Neuronal stem cell (in vitro differentiated cells): ENCODE measurements around the gene ORC4.

ENCODE experiments used
- DNase-seq: peaks from one replicate; pipeline ENCODE4 v3.0.0-alpha.2; 2013; ENCODE audit warnings: low spot score
- H2AFZ ChIP-seq: one replicate; pipeline ENCODE4 v1.6.1; 2013; ENCODE audit warnings: mild to moderate bottlenecking, low read length, inconsistent platforms
- H2AK5ac ChIP-seq: 2 replicates; pipeline ENCODE4 v1.6.1; 2013; ENCODE audit warnings: low read depth, mild to moderate bottlenecking, inconsistent platforms, low read length, moderate library complexity, mixed read lengths
- H2BK120ac ChIP-seq: 2 replicates; pipeline ENCODE4 v1.6.1; 2013; ENCODE audit warnings: low read depth, mild to moderate bottlenecking, inconsistent platforms, low read length, moderate library complexity, mixed read lengths
- H2BK12ac ChIP-seq: one replicate; pipeline ENCODE4 v1.6.1; 2013; ENCODE audit warnings: low read length, inconsistent platforms
- H2BK15ac ChIP-seq: 2 replicates; pipeline ENCODE4 v1.6.1; 2013; ENCODE audit warnings: mild to moderate bottlenecking, low read length, inconsistent platforms, mixed read lengths
- H2BK5ac ChIP-seq: one replicate; pipeline ENCODE4 v1.6.1; 2013; ENCODE audit warnings: inconsistent platforms, mild to moderate bottlenecking, low read length, moderate library complexity
- H3K14ac ChIP-seq: one replicate; pipeline ENCODE4 v1.6.1; 2013; ENCODE audit warnings: low read length, inconsistent platforms
- H3K18ac ChIP-seq: 2 replicates; pipeline ENCODE4 v1.6.1; 2013; ENCODE audit warnings: low read length, inconsistent platforms
- H3K23ac ChIP-seq: 2 replicates; pipeline ENCODE4 v1.6.1; 2013; ENCODE audit warnings: low read depth, mild to moderate bottlenecking, mixed read lengths, low read length, inconsistent platforms; ENCODE audit not compliant: poor library complexity
- H3K27ac ChIP-seq: replicated peaks from 3 replicates; pipeline ENCODE4 v1.5.1; 2013; ENCODE audit warnings: low read length, inconsistent platforms
- H3K27me3 ChIP-seq, 3 experiments: 2 replicates each; pipeline ENCODE4 v1.6.1; 2013; ENCODE audit warnings: low read length in 3 of 3, mild to moderate bottlenecking in 2 of 3, inconsistent platforms in 1 of 3, low read depth in 1 of 3, mixed read lengths in 1 of 3, moderate library complexity in 1 of 3; ENCODE audit not compliant: control insufficient read depth in 3 of 3, insufficient read depth in 3 of 3
- H3K36me3 ChIP-seq, 2 donors: replicated peaks in 1 of 2; 2 replicates each; pipeline ENCODE4 v1.6.1; 2013; ENCODE audit warnings: low read length in 2 of 2; ENCODE audit not compliant: control insufficient read depth in 2 of 2, insufficient read depth in 2 of 2
- H3K4ac ChIP-seq: 2 replicates; pipeline ENCODE4 v1.6.1; 2013; ENCODE audit warnings: inconsistent platforms, mild to moderate bottlenecking, low read length, moderate library complexity
- H3K4me1 ChIP-seq, 2 donors: 1 replicate in 1 of 2; 2 replicates in 1 of 2; pipeline ENCODE4 v1.6.1; 2013; ENCODE audit warnings: low read length in 2 of 2, low read depth in 1 of 2; ENCODE audit not compliant: control insufficient read depth in 2 of 2, insufficient read depth in 1 of 2
- H3K4me2 ChIP-seq: one replicate; pipeline ENCODE4 v1.6.1; 2013; ENCODE audit warnings: mild to moderate bottlenecking, low read length, inconsistent platforms; ENCODE audit not compliant: insufficient read depth, poor library complexity, severe bottlenecking
- H3K4me3 ChIP-seq, 2 donors: 2 replicates each; pipeline ENCODE4 v1.5.1; 2013; ENCODE audit warnings: low read length in 2 of 2, mild to moderate bottlenecking in 2 of 2, inconsistent platforms in 1 of 2, moderate library complexity in 1 of 2
- H3K79me1 ChIP-seq: one replicate; pipeline ENCODE4 v1.6.1; 2013; ENCODE audit warnings: low read depth, mild to moderate bottlenecking, inconsistent platforms, low read length, moderate library complexity
- H3K9ac ChIP-seq: one replicate; pipeline ENCODE4 v1.6.1; 2013; ENCODE audit warnings: mild to moderate bottlenecking, low read depth, low read length, inconsistent platforms; ENCODE audit not compliant: poor library complexity
- H3K9me3 ChIP-seq, 2 donors: replicated peaks in 1 of 2; 2 replicates each; pipeline versions ENCODE3 to v1.6.1; 2013; ENCODE audit warnings: low read length in 2 of 2, mild to moderate bottlenecking in 2 of 2, inconsistent platforms in 1 of 2, low read depth in 1 of 2, mixed read lengths in 1 of 2, moderate library complexity in 1 of 2; ENCODE audit not compliant: control insufficient read depth in 2 of 2, insufficient read depth in 1 of 2
- H4K8ac ChIP-seq: one replicate; pipeline ENCODE4 v1.6.1; 2013; ENCODE audit warnings: low read depth, mild to moderate bottlenecking, inconsistent platforms, low read length, moderate library complexity
- H4K91ac ChIP-seq: one replicate; pipeline ENCODE4 v1.6.1; 2013; ENCODE audit warnings: low read length, low read depth, mild to moderate bottlenecking, inconsistent platforms; ENCODE audit not compliant: poor library complexity
- WGBS, 2 donors: extraction: QIAGEN DNeasy Blood & Tissue Kit; methylation state at CpG; one replicate each; pipeline ENCODE4 v1.1.7; 2013; ENCODE audit warnings: missing lambda C conversion rate in 2 of 2, mixed read lengths in 1 of 2; ENCODE audit not compliant: insufficient read length in 2 of 2, insufficient replicate concordance in 1 of 2; ENCODE audit errors: extremely low coverage in 2 of 2; 5-methylcytosine and 5-hydroxymethylcytosine counted together

Gene ORC4

GRCh38 chr2:147945660-147946059, 74.9 kb downstream of the ORC4 start:
- no CpG with 5 or more reads among the region's 1 CpG for WGBS, 2 donors
- Histone ChIP-seq H2BK5ac (no peak overlapping the region), H3K9me3 (no peaks in the 10 kb centered on the region)

GRCh38 chr2:147939313-147939712, 81.2 kb downstream of the ORC4 start:
- H3K27me3 ChIP-seq: no peaks in the 10 kb centered on the region
- H2AFZ ChIP-seq: no peak overlapping the region
- H3K27ac ChIP-seq: no peak overlapping the region
- H3K18ac ChIP-seq: no peak overlapping the region
- peaks cover 5 to 96% of the 10 kb centered on the region in 2 donors for H3K36me3 ChIP-seq
- H2BK5ac ChIP-seq: no peak overlapping the region
- H4K91ac ChIP-seq: no peak overlapping the region
- no CpG with 5 or more reads among the region's 1 CpG for WGBS, 2 donors
- H2BK15ac ChIP-seq: no peak overlapping the region
- no peak overlapping the region for H3K23ac ChIP-seq
- H3K79me1 ChIP-seq: no peaks in the 10 kb centered on the region
- no peak overlapping the region for H2BK120ac ChIP-seq
- H3K14ac ChIP-seq: no peak overlapping the region
- no peak overlapping the region for H3K9ac ChIP-seq
- no peaks in the 10 kb centered on the region for H3K4me1 ChIP-seq
- no peak overlapping the region for H3K4ac ChIP-seq
- H2BK12ac ChIP-seq: no peak overlapping the region
- no peak overlapping the region for H3K4me2 ChIP-seq
- DNase-seq: no peak
- no peaks in the 10 kb centered on the region for H3K9me3 ChIP-seq
- no peak overlapping the region for H2AK5ac ChIP-seq
- no peak overlapping the region for H4K8ac ChIP-seq
- no peak overlapping the region for H3K4me3 ChIP-seq

More at GRCh38 chr2:147945660-147946059, 74.9 kb downstream of the ORC4 start:
- Histone ChIP-seq H4K91ac (no peak overlapping the region), H3K36me3 (peaks cover 0 to 82% of the 10 kb centered on the region in 2 donors), H3K27ac (no peak overlapping the region), H3K4me2 (no peak overlapping the region), H3K4ac (no peak overlapping the region), H2AK5ac (no peak overlapping the region), H2BK15ac (no peak overlapping the region), H3K23ac (no peak overlapping the region), H2AFZ (no peak overlapping the region), H3K79me1 (no peaks in the 10 kb centered on the region), H4K8ac (no peak overlapping the region), H3K27me3 (no peaks in the 10 kb centered on the region), H2BK120ac (no peak overlapping the region), H3K18ac (no peak overlapping the region), H2BK12ac (no peak overlapping the region), H3K4me3 (no peak overlapping the region), H3K4me1 (no peaks in the 10 kb centered on the region), H3K9ac (no peak overlapping the region), H3K14ac (no peak overlapping the region)
- DNase-seq: peak; percentile 2

GRCh38 chr2:147937744-147938349, 82.7 kb downstream of the ORC4 start:
- no peak overlapping the region for H4K91ac ChIP-seq
- no peaks in the 10 kb centered on the region for H3K79me1 ChIP-seq
- H3K23ac ChIP-seq: no peak overlapping the region
- H3K27ac ChIP-seq: no peak overlapping the region
- no peak overlapping the region for H3K9ac ChIP-seq
- H4K8ac ChIP-seq: no peak overlapping the region
- no peak overlapping the region for H2BK12ac ChIP-seq
- H2BK5ac ChIP-seq: no peak overlapping the region
- H2AK5ac ChIP-seq: no peak overlapping the region
- no peak overlapping the region for H3K4me3 ChIP-seq
- no peak overlapping the region for H3K4me2 ChIP-seq
- no peak overlapping the region for H3K4ac ChIP-seq
- no peak overlapping the region for H2BK15ac ChIP-seq
- H3K18ac ChIP-seq: no peak overlapping the region
- H3K14ac ChIP-seq: no peak overlapping the region
- no peak overlapping the region for H2AFZ ChIP-seq
- peaks cover 5 to 97% of the 10 kb centered on the region in 2 donors for H3K36me3 ChIP-seq
- H3K27me3 ChIP-seq: no peaks in the 10 kb centered on the region
- no peaks in the 10 kb centered on the region for H3K4me1 ChIP-seq
- no peak overlapping the region for H2BK120ac ChIP-seq
- DNase-seq: peak; percentile 18
- no CpG with 5 or more reads among the region's 3 CpGs for WGBS, 2 donors
- H3K9me3 ChIP-seq: no peaks in the 10 kb centered on the region

- Histone ChIP-seq H3K9me3 (no peaks in the 10 kb centered on the region), H2BK15ac (no peak overlapping the region), H3K27me3 (no peaks in the 10 kb centered on the region), H3K4me3 (no peak overlapping the region), H3K36me3 (peaks cover 5 to 83% of the 10 kb centered on the region in 2 donors), H3K4ac (no peak overlapping the region), H2BK120ac (no peak overlapping the region), H3K23ac (no peak overlapping the region), H2AK5ac (no peak overlapping the region), H4K8ac (no peak overlapping the region), H3K9ac (no peak overlapping the region), H4K91ac (no peak overlapping the region), H3K18ac (no peak overlapping the region), H3K79me1 (no peaks in the 10 kb centered on the region), H3K27ac (no peak overlapping the region), H2BK12ac (no peak overlapping the region), H2AFZ (no peak overlapping the region), H3K4me2 (no peak overlapping the region), H3K4me1 (no peaks in the 10 kb centered on the region), H2BK5ac (no peak overlapping the region), H3K14ac (no peak overlapping the region)
- no CpG with 5 or more reads among the region's 1 CpG for WGBS, 2 donors
- DNase-seq: no peak
These were observed 85.5 kb downstream of the ORC4 start for GRCh38 chr2:147934881-147935620.
